Gastrocnemius medialis (tissue), 4 donors: ENCODE results near the gene LACTBL1. TPM values are rescaled to one million over a fixed set of nuclear protein-coding genes. Genes with fewer than 3 reads are reported as not detected.
A peak's percentile ranks its signal among the peaks of the same experiment; 100 is the strongest.
"Not testable (repeated sequence)": the region's sequence is repeated elsewhere in the genome, so short reads cannot be mapped to it uniquely, and the experiment has no call there.

ENCODE experiments used
- ATAC-seq, 2 donors: fragments of 150-250 bp; one replicate each; pipeline ENCODE4 v1.9.1; 2016
- DNase-seq, 2 donors: peaks; one replicate each; pipeline ENCODE4 v3.0.0-alpha.2; 2019
- H3K27ac ChIP-seq, 4 donors: fragments of 200-600 bp; sonication (generic); 1 replicate in 1 of 4; 2 replicates in 3 of 4; pipeline ENCODE4 v1.5.1; 2016 to 2018; ENCODE audit warnings: mild to moderate bottlenecking in 2 of 4, moderate library complexity in 1 of 4
- H3K27me3 ChIP-seq, 3 donors: fragments of 200-600 bp; sonication (generic) in 2 of 3; 1 replicate in 1 of 3; 2 replicates in 2 of 3; pipeline versions ENCODE4 v1.5.1 to v1.6.0; 2016 to 2019; ENCODE audit warnings: mild to moderate bottlenecking in 1 of 3, moderate library complexity in 1 of 3
- H3K36me3 ChIP-seq, 2 donors: fragments of 200-600 bp; sonication (generic) in 1 of 2; one replicate each; pipeline ENCODE4 v1.5.1; 2017 to 2018
- H3K4me1 ChIP-seq, 2 donors: fragments of 200-600 bp; sonication (generic) in 1 of 2; one replicate each; pipeline ENCODE4 v1.5.1; 2016 to 2017; ENCODE audit warnings: mild to moderate bottlenecking in 2 of 2
- H3K4me3 ChIP-seq, 4 donors: fragments of 200-600 bp; sonication (generic) in 3 of 4; 1 replicate in 1 of 4; 2 replicates in 3 of 4; pipeline ENCODE4 v1.5.1; 2016 to 2019; ENCODE audit warnings: mild to moderate bottlenecking in 2 of 4
- H3K9me3 ChIP-seq, 3 donors: fragments of 200-600 bp; sonication (generic) in 2 of 3; 1 replicate in 1 of 3; 2 replicates in 2 of 3; pipeline ENCODE4 v1.5.1; 2016 to 2019
- POLR2A ChIP-seq, 2 donors: fragments of 450-650 bp; IDR thresholded peaks; one replicate each; pipeline ENCODE4 v1.6.1; 2017; ENCODE audit warnings: antibody characterized with exemption in 2 of 2, mild to moderate bottlenecking in 2 of 2, moderate library complexity in 2 of 2
- in situ Hi-C, 4 donors: fragments of 200-750 bp; cut with MboI; loops; one replicate each; pipeline versions ENCODE4 v1.15.0 to v1.8.0; 2017; ENCODE audit warnings: low sequenced_read_pairs in 4 of 4
- intact Hi-C: fragments of 100-400 bp; cut with DNase I; formaldehyde crosslinking; loops from one replicate; pipeline ENCODE4 v1.15.1; 2023; ENCODE audit warnings: low total_unique reads
- total RNA-seq, 4 donors: library from RNA; depleted of rRNA; stranded (reverse); fragments of >200 nt; gene quantifications; one replicate each; pipeline versions ENCODE4 v1.1.0 to v1.2.3, GENCODE V29; 2016
- TF ChIP-seq, protein P1 (sequence below), 5 experiments: fragments of 450-650 bp in 3 of 5; fragments of 200-600 bp in 2 of 5; sonication (generic) in 2 of 5; IDR thresholded peaks in 4 of 5; conservative IDR thresholded peaks in 1 of 5; 1 replicate in 4 of 5; 2 replicates in 1 of 5; pipeline ENCODE4 v1.5.1; 2016 to 2019; ENCODE audit warnings: antibody characterized with exemption in 5 of 5, mild to moderate bottlenecking in 3 of 5, moderate library complexity in 3 of 5

LACTBL1 gene
- total RNA-seq, 4 donors from 2014 or later, result not detected

GRCh38 chr1:23019094-23019862 is 46.6 kb upstream of the LACTBL1 start, which contains the start of gene KDM1A:
TSS of gene KDM1A (plus strand) at chr1:23019468. CDS start at chr1:23019597, 129 bp downstream.
- ATAC-seq (peak; percentile 99 to 100), DNase-seq (peak; percentile 94 to 97)
- H3K9me3 ChIP-seq, result no peaks in the 10 kb centered on the region
- H3K4me1 ChIP-seq, result peaks cover 8 to 11% of the 10 kb centered on the region in 2 donors
- peak within 1 kb of the TSS; percentile 84 to 95 (median 92) for H3K27ac ChIP-seq
- intact Hi-C loops, result loop anchor here (1.0 kb wide), 1 partner anchor 772 kb away; the partner anchor contains the start of gene LYPLA2
- no peaks in the 10 kb centered on the region for H3K36me3 ChIP-seq
- no peaks in the 10 kb centered on the region for H3K27me3 ChIP-seq
- TF ChIP-seq, protein P1, sequence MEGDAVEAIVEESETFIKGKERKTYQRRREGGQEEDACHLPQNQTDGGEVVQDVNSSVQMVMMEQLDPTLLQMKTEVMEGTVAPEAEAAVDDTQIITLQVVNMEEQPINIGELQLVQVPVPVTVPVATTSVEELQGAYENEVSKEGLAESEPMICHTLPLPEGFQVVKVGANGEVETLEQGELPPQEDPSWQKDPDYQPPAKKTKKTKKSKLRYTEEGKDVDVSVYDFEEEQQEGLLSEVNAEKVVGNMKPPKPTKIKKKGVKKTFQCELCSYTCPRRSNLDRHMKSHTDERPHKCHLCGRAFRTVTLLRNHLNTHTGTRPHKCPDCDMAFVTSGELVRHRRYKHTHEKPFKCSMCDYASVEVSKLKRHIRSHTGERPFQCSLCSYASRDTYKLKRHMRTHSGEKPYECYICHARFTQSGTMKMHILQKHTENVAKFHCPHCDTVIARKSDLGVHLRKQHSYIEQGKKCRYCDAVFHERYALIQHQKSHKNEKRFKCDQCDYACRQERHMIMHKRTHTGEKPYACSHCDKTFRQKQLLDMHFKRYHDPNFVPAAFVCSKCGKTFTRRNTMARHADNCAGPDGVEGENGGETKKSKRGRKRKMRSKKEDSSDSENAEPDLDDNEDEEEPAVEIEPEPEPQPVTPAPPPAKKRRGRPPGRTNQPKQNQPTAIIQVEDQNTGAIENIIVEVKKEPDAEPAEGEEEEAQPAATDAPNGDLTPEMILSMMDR (IDR thresholded peaks at IDR 0.05 in 4 of 5, conservative IDR thresholded peaks at IDR 0.05 in 1 of 5), result no peak
- peak; percentile 83 to 86 for TF ChIP-seq POLR2A (IDR thresholded peaks at IDR 0.05)
- in situ Hi-C loops, result no loop called here
- H3K4me3 ChIP-seq, result peak within 1 kb of the TSS; percentile 84 to 92 (median 88)

DNA sequence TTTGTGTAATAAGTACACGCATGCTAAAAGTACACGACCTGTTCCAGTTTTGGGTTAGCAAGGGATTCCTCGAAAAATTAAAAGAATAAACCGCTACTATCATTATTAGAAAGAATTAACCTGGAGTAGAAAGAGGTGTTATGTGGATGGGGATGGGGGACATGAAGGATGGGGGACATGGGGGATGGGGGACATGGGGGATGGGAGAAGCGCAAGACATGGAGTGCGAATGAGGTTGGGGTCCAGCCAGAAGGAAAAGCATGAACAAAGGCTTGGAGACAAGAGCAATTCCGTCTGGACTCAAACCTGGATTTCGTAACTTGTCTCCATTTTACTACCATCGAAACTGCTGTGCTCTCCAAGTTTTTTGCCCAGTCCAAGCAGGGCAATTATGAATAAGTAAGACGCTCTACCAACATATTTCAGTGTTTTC is 46.0 kb upstream of the LACTBL1 start:
- ATAC-seq, result peak; percentile 11 to 15
- TF ChIP-seq POLR2A (IDR thresholded peaks at IDR 0.05), result no peak
- TF ChIP-seq, protein P1 (IDR thresholded peaks at IDR 0.05 in 4 of 5, conservative IDR thresholded peaks at IDR 0.05 in 1 of 5), result no peak
- peak overlapping the region; percentile 84 to 95 (median 92) for H3K27ac ChIP-seq

DNA sequence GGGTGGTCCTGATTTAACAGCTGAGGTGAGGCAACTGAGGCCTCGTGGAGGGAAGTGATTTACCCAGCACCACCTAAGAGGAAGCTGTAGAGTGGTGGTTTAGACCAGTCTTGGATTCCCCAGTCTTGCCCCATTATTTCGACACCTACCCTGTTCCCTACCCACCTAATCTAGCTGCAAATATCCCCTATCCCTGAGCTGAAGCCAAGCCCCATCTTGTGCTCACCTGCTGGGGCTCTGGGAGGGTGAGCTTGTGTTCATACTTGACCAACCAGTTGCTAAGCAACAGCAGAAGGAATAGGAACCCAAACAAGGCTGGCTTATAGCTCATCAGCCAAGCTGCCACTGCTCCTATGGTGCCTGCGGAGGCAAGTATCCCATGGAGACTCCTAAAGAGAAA is 41.0 kb upstream of the LACTBL1 start:
- Histone ChIP-seq H3K4me1 (no peaks in the 10 kb centered on the region), H3K9me3 (no peaks in the 10 kb centered on the region), H3K36me3 (no peaks in the 10 kb centered on the region), H3K27ac (no peak overlapping the region), H3K27me3 (no peaks in the 10 kb centered on the region), H3K4me3 (no peak overlapping the region)
- intact Hi-C loops, result no loop called here
- in situ Hi-C loops, result no loop called here
- DNase-seq (no peak), ATAC-seq (no peak)
- TF ChIP-seq, protein P1 (IDR thresholded peaks at IDR 0.05 in 4 of 5, conservative IDR thresholded peaks at IDR 0.05 in 1 of 5), result no peak
- no peak for TF ChIP-seq POLR2A (IDR thresholded peaks at IDR 0.05)

More for the DNA sequence above, 46.0 kb upstream of the LACTBL1 start:
- intact Hi-C loops, result loop anchor here (1.0 kb wide), 1 partner anchor 773 kb away; the partner anchor contains the start of gene LYPLA2
- no peaks in the 10 kb centered on the region for H3K9me3 ChIP-seq
- in situ Hi-C loops, result no loop called here
- no peaks in the 10 kb centered on the region for H3K36me3 ChIP-seq
- no peaks in the 10 kb centered on the region for H3K27me3 ChIP-seq
- peak overlapping the region; percentile 84 to 92 (median 88) for H3K4me3 ChIP-seq
- H3K4me1 ChIP-seq, result peaks cover 8 to 11% of the 10 kb centered on the region in 2 donors
- no peak for DNase-seq

DNA sequence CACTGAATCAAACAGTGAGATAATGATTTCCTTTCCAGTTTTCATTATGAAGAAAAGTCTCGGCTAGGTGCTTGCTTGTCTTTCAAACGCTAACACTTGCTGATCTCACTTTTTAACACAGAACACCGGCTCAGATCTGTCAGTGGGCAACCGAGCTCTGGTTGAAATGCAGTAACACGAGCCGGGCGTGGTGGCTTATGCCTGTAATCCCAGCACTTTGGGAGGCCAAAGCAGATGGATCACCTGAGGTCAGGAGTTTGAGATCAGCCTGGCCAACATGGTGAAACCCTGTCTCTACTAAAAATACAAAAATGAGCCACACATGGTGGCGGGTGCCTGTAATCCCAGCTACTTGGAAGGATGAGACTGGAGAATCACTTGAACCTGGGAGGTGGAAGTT is 37.4 kb upstream of the LACTBL1 start:
- H3K9me3 ChIP-seq, H3K4me1 ChIP-seq, H3K27ac ChIP-seq, H3K27me3 ChIP-seq, in situ Hi-C loops, H3K4me3 ChIP-seq, intact Hi-C loops, H3K36me3 ChIP-seq: not testable (repeated sequence)
- peak in 1 of 2 donors; percentile 37 for DNase-seq
- ATAC-seq, result peak in 1 of 2 donors; percentile 39

GRCh38 chr1:23008901-23009300 is 36.2 kb upstream of the LACTBL1 start:
- Histone ChIP-seq H3K27ac (no peak overlapping the region), H3K9me3 (no peaks in the 10 kb centered on the region), H3K27me3 (no peaks in the 10 kb centered on the region), H3K36me3 (no peaks in the 10 kb centered on the region), H3K4me3 (no peak overlapping the region), H3K4me1 (no peaks in the 10 kb centered on the region)
- no peak for DNase-seq
- intact Hi-C loops (no loop called here), in situ Hi-C loops (no loop called here)
- no peak for ATAC-seq
- no peak for TF ChIP-seq POLR2A (IDR thresholded peaks at IDR 0.05)
- TF ChIP-seq, protein P1 (IDR thresholded peaks at IDR 0.05 in 4 of 5, conservative IDR thresholded peaks at IDR 0.05 in 1 of 5), result no peak
